ENCODE measurements around the gene BATF. TPM values are rescaled to one million over a fixed set of nuclear protein-coding genes. Genes with fewer than 3 reads are reported as not detected.

The BATF gene
- total RNA-seq, 1 experiment from 2014 or later: 1.9 TPM

- no peak for DNase-seq (ENCODE audit: low read depth)
These were observed 23.0 kb upstream of the BATF start for GRCh38 chr14:75499084-75499875.

DNA sequence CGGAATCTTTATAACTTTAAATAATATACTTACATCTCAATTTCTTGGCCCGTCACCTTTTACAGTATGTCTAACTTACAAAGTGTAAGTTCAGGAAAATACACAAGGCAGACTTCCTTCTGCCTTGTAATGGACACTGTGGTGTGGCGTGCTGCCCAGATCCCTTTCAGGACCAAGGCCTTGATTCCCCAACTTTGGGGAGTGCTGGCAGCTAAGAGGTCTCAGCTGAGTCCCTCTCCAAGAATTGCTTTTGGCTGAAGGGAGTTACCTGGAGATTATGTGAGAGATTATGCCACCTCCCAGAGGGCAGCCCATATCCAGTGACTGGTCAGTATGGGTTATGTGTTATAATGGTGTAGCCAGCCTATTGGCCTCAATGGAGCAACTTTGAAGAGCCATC is 21.2 kb upstream of the BATF start:
- DNase-seq (ENCODE audit: low read depth): no peak

- no peak for DNase-seq (ENCODE audit: low read depth)
These were observed 17.9 kb upstream of the BATF start for GRCh38 chr14:75504411-75504810.

DNA sequence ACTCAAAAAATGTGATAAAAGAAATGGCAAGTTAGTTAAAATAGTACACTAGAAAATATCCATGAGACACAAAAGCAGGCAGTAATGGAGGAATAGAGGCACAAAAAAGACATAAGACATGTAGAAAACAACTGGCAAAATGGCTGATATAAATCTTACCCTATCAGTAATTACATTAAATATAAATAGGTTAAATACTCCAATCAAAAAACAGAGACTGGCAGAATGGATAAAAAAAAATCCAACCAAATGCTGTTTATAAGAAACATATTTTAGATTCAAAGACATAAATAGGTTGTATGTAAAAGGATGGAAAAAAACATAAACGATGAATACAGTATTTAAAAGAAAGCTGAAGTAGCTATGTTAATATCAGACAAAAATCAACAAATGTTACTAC is 15.3 kb upstream of the BATF start:
- no peak for DNase-seq (ENCODE audit: low read depth)

DNA sequence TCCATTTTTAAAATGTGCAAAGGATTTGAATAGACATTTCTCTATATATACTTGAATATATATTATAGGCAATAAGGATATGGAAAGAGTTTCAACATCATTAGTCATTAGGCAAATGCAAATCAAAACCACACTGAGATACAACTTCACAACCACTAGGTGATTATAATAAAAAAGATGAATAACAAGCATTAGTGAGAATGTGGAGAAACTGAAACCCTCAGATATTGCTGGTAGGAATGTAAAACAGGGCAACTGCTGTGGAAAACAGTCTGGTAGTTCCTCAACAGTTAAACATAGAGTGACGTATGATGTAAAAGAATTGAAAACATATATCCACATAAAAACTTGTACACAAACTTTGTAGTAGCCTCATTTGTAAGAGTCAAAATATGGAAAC is 11.7 kb upstream of the BATF start:
- DNase-seq (ENCODE audit: low read depth): no peak

- no peak for DNase-seq (ENCODE audit: low read depth)
These were observed 11.1 kb upstream of the BATF start for GRCh38 chr14:75511201-75511600.

- no peak for DNase-seq (ENCODE audit: low read depth)
These were observed 8.2 kb upstream of the BATF start for GRCh38 chr14:75513911-75514672.

DNA sequence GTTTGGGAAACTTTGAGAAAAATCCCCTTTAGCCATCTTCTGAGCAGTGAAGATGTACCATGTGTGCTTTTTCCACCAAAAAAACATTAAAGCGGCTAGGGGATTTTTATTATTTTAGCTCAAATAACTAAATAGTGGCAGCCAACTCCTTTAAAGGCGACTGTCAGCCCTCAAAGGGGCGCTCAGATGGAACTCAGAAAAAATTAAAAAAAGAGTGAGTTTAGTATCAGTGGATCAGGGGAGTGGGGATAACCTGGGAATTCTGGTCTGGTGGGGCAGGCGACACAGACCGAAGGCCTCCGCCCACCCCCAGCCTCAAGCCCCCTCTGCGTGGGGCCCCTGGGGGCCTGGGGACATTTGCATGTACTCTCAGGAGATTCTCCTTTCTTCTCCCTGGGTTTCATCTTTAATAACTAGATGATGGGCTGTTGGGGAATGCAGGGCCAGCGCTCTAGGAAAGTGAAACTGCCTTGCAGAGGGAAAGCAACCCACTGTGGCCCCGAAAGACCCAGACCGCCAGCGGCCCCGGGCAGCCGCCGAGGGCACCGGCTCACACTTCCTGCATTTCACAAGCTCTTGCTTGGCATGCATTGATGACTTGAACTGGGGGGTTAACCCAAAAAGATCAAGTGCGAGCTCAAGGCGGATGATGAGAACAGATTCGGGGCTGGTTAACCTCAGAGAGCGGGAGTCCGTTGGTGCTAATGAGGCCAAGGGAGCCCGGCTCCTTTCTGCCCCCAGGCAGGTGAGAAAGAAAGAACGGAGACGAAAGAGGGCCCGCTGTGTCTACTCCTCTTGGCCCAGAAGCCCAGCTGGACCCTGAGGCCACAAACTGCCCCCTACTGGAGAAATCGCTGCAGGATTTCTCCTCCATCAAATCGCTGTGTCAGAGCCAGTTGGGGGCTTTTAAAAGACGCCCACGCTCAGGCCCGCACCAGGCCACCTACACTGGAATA is 7.3 kb upstream of the BATF start:
- DNase-seq (ENCODE audit: low read depth): peak; percentile 39

GRCh38 chr14:75515629-75515996 is 6.7 kb upstream of the BATF start:
- no peak for DNase-seq (ENCODE audit: low read depth)

GRCh38 chr14:75518625-75519024 is 3.6 kb upstream of the BATF start:
- DNase-seq (ENCODE audit: low read depth): no peak

DNA sequence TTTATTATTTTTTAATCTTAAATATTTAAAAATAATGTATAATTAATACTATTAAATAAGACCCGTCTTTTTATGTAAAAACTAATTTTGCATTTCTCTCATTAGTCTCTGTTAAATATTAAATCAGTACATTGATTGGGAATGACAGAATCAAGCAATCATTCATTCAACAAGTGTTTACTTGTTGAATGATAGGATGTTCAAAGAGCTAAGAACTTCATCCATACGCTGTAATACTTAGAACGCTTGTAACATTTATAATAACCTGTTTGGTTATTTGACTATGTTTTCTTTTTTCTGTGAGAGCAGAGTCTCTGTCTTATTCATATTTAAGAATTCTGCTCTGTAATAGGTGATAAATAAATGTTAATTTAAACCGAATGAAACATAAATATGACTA is 2.9 kb upstream of the BATF start:
- DNase-seq (ENCODE audit: low read depth): no peak

- peak; percentile 50 for DNase-seq (ENCODE audit: low read depth)
These were observed 2.2 kb upstream of the BATF start for GRCh38 chr14:75519826-75520728.

- no peak for DNase-seq (ENCODE audit: low read depth)
These were observed 1.4 kb upstream of the BATF start for GRCh38 chr14:75520852-75521251.

DNA sequence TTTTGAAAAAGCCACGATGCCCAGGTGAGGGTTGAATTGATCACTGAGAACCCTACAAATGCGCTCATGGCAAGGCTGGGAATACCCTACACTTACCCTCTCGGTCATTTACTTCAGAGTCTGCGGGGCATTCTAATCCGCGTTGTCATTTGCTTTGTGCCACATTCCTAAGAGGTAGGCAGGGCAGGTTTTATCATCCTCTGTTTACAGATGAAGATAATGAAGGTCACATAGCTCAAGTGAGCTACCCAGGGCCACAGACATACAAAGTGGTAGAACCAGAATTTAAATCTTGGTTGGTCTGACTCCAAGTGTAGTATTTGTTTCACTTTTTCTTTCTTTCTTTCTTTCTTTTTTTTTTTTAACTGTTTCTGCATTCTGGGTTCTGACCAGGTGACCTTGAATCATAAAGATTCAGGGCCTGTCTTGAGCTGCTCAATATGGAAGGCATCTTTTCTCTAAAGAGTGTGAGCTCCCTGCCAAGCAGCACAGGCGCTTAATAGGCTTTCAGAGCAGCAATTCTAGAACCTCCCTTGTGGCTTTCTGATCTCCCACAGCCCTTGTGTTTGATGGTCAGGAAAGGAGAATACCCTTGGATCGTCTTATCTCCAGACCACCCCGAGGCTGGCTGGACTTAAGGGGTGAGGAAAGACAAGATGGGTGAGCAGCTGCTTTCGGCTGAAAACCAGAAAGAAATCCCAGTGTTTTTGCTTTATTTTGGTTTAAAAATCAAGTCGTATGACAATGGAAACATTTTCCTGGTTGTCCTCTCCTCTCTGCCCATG is 662 bp upstream of the BATF start:
- no peak for DNase-seq (ENCODE audit: low read depth)

DNA sequence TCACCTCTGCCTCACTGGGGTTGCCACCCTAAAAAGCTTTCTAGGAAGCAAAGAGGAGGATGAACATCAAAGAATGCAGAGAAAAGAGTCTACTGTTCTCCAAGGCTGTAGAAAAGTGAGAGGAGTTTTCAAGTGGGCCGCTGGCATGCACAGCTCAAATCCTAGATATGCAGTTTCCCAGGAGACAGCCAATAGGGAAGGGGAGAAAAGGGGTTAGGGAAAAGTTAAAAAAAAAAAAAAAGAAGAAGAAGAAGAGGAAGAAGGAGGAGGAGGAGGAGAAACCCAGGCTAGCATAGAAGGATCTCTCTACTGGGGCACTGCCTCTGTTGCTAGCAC is 682 bp downstream of the BATF start:
- DNase-seq (ENCODE audit: low read depth): no peak

DNA sequence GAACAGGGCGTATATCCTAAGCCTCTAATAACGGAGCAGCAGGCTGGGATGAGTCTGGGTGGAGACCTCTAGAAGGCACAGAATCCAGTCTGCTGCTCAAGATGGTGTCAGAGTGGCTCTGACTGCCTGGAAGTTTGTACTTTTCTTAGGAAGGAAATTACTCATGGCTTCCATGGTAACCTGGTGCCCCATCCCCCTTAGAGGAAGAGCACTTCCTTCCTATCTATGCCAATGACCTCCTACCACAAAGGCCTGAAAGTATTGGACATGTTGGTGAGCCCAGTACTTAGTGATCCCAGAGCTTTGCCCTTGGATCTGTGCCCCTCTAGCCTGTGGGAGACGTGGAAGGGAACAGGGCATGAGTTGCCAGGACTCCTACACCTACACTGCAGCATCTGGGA is 1.5 kb downstream of the BATF start:
- peak; percentile 63 for DNase-seq (ENCODE audit: low read depth)

GRCh38 chr14:75525969-75526368 is 3.7 kb downstream of the BATF start:
- DNase-seq (ENCODE audit: low read depth): no peak

DNA sequence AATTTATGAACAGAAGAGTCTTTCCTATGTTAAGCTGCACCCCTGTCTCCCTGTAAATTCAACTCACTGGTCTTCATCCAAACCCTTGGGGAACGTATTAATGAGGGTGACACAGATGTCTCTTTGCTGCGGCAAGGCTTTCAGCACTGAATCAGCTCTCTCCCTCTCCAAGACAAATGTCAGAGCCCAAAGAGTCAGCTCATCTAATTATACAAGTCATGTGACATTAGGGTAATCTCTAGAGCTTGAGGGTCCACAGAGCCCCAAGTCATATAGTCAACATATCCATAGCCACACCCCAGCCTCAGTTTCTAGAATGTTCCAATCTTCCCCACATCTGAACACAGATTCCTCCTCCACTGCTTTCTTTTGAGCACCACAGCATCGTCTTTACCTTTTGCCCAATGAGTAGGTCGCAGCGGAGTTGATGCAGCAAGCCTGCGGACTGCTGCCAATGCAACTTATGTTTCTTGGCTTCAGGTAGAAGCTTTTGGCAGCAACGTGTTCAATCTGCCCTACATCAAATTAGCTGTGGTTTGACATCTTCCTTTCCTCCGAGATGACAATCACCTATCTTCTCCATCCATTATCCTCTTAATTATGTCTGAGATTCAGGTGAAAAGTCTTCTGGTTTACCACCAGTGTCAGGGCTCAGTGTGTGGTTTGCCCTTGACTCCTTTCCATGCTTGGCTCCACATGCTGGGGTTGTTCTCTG is 5.3 kb downstream of the BATF start:
- DNase-seq (ENCODE audit: low read depth): no peak

GRCh38 chr14:75531256-75531655 is 9.0 kb downstream of the BATF start:
- no peak for DNase-seq (ENCODE audit: low read depth)
